Activated T-cell treated with anti-CD3 and anti-CD28 coated beads, Interleukin-2, amount 50 U/mL, for 24 hours (primary cell): ENCODE results near the gene BCKDHB.
"Not testable (repeated sequence)": the region's sequence is repeated elsewhere in the genome, so short reads cannot be mapped to it uniquely, and the experiment has no call there.

Experiments used
- DNase-seq: peaks from one replicate; pipeline ENCODE4 v3.0.0-alpha.2; 2020
- H3K27ac Mint-ChIP-seq: 2 replicates; pipeline ENCODE4 v1.8.0; 2020; ENCODE audit warnings: mild to moderate bottlenecking, mixed read lengths
- H3K27me3 Mint-ChIP-seq: 2 replicates; pipeline ENCODE4 v1.8.0; 2020; ENCODE audit warnings: mixed read lengths
- H3K36me3 Mint-ChIP-seq: 2 replicates; pipeline ENCODE4 v1.8.0; 2020; ENCODE audit warnings: low read depth, mixed read lengths
- H3K4me1 Mint-ChIP-seq: 2 replicates; pipeline ENCODE4 v1.8.0; 2020; ENCODE audit warnings: low read depth, mixed read lengths
- H3K4me3 Mint-ChIP-seq: 2 replicates; pipeline ENCODE4 v1.8.0; 2020; ENCODE audit warnings: mild to moderate bottlenecking, moderate library complexity, mixed read lengths
- H3K9me3 Mint-ChIP-seq: 2 replicates; pipeline ENCODE4 v1.8.0; 2020; ENCODE audit warnings: mixed read lengths

BCKDHB gene

DNA sequence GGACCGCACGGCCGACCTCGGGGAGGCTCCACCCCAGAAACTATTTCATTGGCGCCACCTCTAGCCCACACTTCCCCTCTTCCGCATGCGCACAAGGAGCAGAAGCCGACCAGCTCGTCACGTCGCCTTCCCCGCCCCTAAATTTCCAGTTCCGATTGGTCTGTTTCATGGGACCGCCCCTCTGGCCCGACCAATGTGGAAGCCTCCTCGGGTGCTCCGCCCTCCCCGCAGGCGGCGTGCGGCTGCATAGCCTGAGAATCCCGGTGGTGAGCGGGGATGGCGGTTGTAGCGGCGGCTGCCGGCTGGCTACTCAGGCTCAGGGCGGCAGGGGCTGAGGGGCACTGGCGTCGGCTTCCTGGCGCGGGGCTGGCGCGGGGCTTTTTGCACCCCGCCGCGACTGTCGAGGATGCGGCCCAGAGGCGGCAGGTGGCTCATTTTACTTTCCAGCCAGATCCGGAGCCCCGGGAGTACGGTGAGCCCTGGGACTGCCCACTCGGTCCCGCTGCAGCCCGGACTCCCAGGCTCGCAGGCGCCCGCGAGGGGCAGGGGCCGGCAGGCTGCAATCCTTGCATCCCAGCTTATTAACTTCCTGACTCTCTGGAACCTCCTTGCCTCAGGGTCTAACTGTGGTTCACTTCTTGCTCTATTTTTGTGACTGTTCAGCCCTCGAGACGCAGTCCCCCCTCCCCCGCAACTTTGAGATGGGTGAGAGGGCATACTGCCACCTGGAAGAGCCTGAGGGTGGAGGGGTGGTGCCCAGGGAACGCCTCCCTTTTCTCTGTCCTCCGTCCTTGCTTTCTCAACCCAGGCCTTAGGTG is at the start of gene BCKDHB:
TSS of gene BCKDHB (plus strand) at position 254 of the 818 bp plus-strand sequence. CDS start at position 277, 23 bp downstream.
- Mint-ChIP-seq H3K27me3 (peaks cover 7% of the 10 kb centered on the region), H3K9me3 (no peaks in the 10 kb centered on the region), H3K36me3 (peaks cover 4% of the 10 kb centered on the region), H3K4me3 (peak within 1 kb of the TSS; percentile 90), H3K4me1 (peaks cover 27% of the 10 kb centered on the region), H3K27ac (peak within 1 kb of the TSS; percentile 91)
- DNase-seq: peak; percentile 96

- H3K36me3 Mint-ChIP-seq: no peaks in the 10 kb centered on the region
- no peaks in the 10 kb centered on the region for H3K9me3 Mint-ChIP-seq
These were observed 45.7 kb upstream of the BCKDHB start for GRCh38 chr6:80060774-80061173.

GRCh38 chr6:80068146-80068545 is 38.3 kb upstream of the BCKDHB start:
- H3K27me3 Mint-ChIP-seq, H3K36me3 Mint-ChIP-seq, H3K27ac Mint-ChIP-seq, H3K4me1 Mint-ChIP-seq, DNase-seq, H3K4me3 Mint-ChIP-seq, H3K9me3 Mint-ChIP-seq: not testable (repeated sequence)

More at GRCh38 chr6:80060774-80061173, 45.7 kb upstream of the BCKDHB start:
- no peaks in the 10 kb centered on the region for H3K27me3 Mint-ChIP-seq
- H3K4me3 Mint-ChIP-seq: no peak overlapping the region
- no peak overlapping the region for H3K27ac Mint-ChIP-seq
- DNase-seq: no peak
- no peaks in the 10 kb centered on the region for H3K4me1 Mint-ChIP-seq

GRCh38 chr6:80070431-80070830 is 36.0 kb upstream of the BCKDHB start:
- not testable (repeated sequence) for H3K27me3 Mint-ChIP-seq, H3K4me3 Mint-ChIP-seq, H3K36me3 Mint-ChIP-seq, H3K27ac Mint-ChIP-seq, H3K4me1 Mint-ChIP-seq, H3K9me3 Mint-ChIP-seq, DNase-seq

DNA sequence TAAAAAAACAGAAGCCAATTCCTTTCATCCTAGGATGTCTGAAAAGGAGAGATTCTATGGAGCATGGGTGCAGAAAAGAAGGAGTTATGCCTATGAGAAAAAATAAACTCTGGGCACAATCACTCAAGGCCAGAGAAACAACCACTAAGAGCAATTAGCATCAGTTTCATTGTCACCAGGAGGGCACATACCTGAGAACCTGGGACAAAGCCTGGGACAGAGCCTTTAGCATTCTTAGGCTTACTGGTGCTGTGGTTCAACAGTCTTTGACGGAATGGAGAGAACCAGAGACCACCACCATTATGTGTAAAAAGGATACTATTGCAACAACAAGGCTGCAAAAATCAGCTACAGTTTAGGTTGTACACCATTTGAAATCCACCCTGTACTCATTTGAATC is 29.4 kb upstream of the BCKDHB start:
- Mint-ChIP-seq H3K9me3 (no peaks in the 10 kb centered on the region), H3K4me3 (no peak overlapping the region), H3K27me3 (no peaks in the 10 kb centered on the region), H3K27ac (no peak overlapping the region), H3K4me1 (no peaks in the 10 kb centered on the region), H3K36me3 (no peaks in the 10 kb centered on the region)
- no peak for DNase-seq

DNA sequence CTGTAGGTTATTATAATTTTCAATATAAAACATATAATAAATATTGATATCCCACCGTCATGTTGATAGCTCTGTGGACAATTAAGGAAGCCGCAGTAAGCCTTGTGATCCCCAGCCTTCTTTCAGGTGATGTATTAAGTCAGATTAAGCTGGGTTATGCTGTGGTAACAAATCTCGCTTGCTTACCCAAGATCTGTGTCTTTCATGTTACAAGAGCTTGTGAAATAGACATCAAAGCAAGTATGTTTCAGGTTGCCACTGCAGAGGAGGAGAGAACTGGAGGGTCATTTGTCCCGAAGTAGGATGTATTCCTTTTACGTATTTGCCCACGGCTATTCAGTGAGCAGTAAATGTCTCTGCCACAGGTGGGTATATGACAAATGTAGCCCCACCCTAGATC is 17.8 kb upstream of the BCKDHB start:
- H3K27me3 Mint-ChIP-seq: peaks cover 8% of the 10 kb centered on the region
- DNase-seq: no peak
- no peaks in the 10 kb centered on the region for H3K36me3 Mint-ChIP-seq
- H3K27ac Mint-ChIP-seq: no peak overlapping the region
- H3K9me3 Mint-ChIP-seq: no peaks in the 10 kb centered on the region
- H3K4me1 Mint-ChIP-seq: no peaks in the 10 kb centered on the region
- no peak overlapping the region for H3K4me3 Mint-ChIP-seq

GRCh38 chr6:80091506-80091905 is 15.0 kb upstream of the BCKDHB start:
- Mint-ChIP-seq H3K27ac (no peak overlapping the region), H3K9me3 (no peaks in the 10 kb centered on the region), H3K36me3 (no peaks in the 10 kb centered on the region), H3K4me1 (peaks cover 5% of the 10 kb centered on the region), H3K27me3 (peaks cover 6% of the 10 kb centered on the region), H3K4me3 (no peak overlapping the region)
- DNase-seq: no peak

GRCh38 chr6:80094017-80094416 is 12.5 kb upstream of the BCKDHB start:
- H3K4me3 Mint-ChIP-seq: no peak overlapping the region
- H3K36me3 Mint-ChIP-seq: no peaks in the 10 kb centered on the region
- H3K27me3 Mint-ChIP-seq: peaks cover 2% of the 10 kb centered on the region
- no peaks in the 10 kb centered on the region for H3K9me3 Mint-ChIP-seq
- H3K27ac Mint-ChIP-seq: no peak overlapping the region
- peaks cover 5% of the 10 kb centered on the region for H3K4me1 Mint-ChIP-seq
- DNase-seq: no peak

DNA sequence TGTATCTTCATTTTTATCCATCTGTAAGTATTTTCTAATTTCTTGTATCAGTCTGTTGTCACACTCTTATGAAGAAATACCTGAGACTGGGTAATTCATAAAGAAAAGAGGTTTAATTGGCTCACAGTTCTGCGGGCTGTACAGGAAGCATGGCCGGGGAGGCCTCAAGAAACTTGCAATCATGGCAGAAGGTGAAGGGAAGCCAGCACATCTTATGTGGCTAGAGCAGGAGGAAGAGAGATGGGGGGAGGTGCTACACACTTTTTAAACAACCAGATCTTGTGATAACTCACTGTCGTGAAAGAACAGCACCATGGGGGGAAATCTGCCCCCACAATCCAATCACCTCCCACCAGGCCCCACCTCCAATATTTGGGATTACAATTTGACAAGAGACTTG is 10.9 kb upstream of the BCKDHB start:
- no peak for DNase-seq
- no peaks in the 10 kb centered on the region for H3K9me3 Mint-ChIP-seq
- no peak overlapping the region for H3K27ac Mint-ChIP-seq
- H3K4me1 Mint-ChIP-seq: peaks cover 5% of the 10 kb centered on the region
- no peaks in the 10 kb centered on the region for H3K36me3 Mint-ChIP-seq
- peaks cover 3% of the 10 kb centered on the region for H3K27me3 Mint-ChIP-seq
- no peak overlapping the region for H3K4me3 Mint-ChIP-seq

DNA sequence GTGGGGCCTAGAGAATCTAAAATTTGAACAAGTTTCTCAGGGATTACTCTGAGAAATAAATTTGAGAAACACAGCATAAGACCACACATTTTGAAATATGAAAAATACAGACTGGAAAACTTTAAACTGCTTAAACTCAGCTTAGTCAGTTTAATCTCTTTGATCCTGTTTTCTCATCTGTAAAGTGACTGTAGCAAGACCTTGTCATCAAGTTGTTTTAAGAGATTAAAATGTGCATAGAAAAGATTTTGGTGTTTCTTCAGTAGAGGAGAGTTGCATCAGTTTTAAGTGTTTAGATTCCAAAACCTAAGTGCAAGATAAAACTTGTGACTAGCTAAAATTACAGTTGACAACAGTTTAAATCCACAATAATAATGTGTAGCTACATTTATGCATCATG is 8.1 kb upstream of the BCKDHB start:
- Mint-ChIP-seq H3K36me3 (no peaks in the 10 kb centered on the region), H3K9me3 (no peaks in the 10 kb centered on the region), H3K27ac (no peak overlapping the region), H3K27me3 (peaks cover 7% of the 10 kb centered on the region), H3K4me3 (no peak overlapping the region), H3K4me1 (peaks cover 5% of the 10 kb centered on the region)
- DNase-seq: no peak

GRCh38 chr6:80104520-80104919 is 2.0 kb upstream of the BCKDHB start:
- no peak overlapping the region for H3K27ac Mint-ChIP-seq

GRCh38 chr6:80105972-80106417 is 476 bp upstream of the BCKDHB start:
- Mint-ChIP-seq H3K36me3 (peaks cover 4% of the 10 kb centered on the region), H3K27ac (peak overlapping the region; percentile 91), H3K9me3 (no peaks in the 10 kb centered on the region), H3K4me1 (peaks cover 27% of the 10 kb centered on the region), H3K4me3 (peak overlapping the region; percentile 90), H3K27me3 (peaks cover 8% of the 10 kb centered on the region)
- DNase-seq: no peak

More at GRCh38 chr6:80104520-80104919, 2.0 kb upstream of the BCKDHB start:
- H3K4me1 Mint-ChIP-seq: peaks cover 22% of the 10 kb centered on the region
- no peaks in the 10 kb centered on the region for H3K9me3 Mint-ChIP-seq
- no peak overlapping the region for H3K4me3 Mint-ChIP-seq
- peaks cover 14% of the 10 kb centered on the region for H3K27me3 Mint-ChIP-seq
- peaks cover 2% of the 10 kb centered on the region for H3K36me3 Mint-ChIP-seq
- no peak for DNase-seq

GRCh38 chr6:80122576-80122975 is 16.1 kb downstream of the BCKDHB start:
- H3K4me3 Mint-ChIP-seq, H3K27ac Mint-ChIP-seq, H3K4me1 Mint-ChIP-seq, DNase-seq, H3K27me3 Mint-ChIP-seq: not testable (repeated sequence)
- peaks cover 17% of the 10 kb centered on the region for H3K9me3 Mint-ChIP-seq
- H3K36me3 Mint-ChIP-seq: peaks cover 42% of the 10 kb centered on the region

DNA sequence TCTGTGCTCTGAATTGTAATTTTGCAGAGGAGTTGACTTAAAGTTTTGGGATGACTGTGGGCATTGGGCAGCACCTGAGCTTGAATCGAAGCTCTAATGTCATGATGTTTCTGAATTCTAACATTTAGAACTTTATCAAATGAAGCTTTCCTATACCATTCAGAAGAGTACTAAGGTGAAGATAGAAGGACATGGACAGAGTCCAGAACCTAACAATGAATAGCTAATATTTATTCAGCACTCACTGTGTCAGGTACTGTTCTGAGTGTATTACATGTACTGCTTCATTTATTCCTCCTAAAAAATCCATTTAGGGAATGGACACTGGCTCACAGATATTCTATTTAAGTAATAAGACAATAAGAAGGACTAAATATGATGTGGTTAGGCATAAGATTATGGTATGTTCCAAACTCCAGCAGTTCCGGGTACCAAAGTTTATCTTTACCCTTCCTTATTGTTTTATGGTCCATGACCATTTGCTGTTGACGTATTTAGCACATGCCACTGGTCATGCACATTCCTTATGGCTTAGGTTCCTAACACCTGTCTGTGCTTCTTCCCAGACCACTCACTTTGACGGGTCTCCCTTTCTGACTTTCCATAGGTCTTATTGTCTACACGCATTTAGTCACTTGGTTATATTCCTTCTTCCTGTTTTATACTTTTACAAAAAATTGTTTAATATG is 20.3 kb downstream of the BCKDHB start:
- DNase-seq: no peak
- peaks cover 40% of the 10 kb centered on the region for H3K36me3 Mint-ChIP-seq
- no peaks in the 10 kb centered on the region for H3K9me3 Mint-ChIP-seq
- H3K4me3 Mint-ChIP-seq: no peak overlapping the region
- H3K4me1 Mint-ChIP-seq: peaks cover 5% of the 10 kb centered on the region
- no peaks in the 10 kb centered on the region for H3K27me3 Mint-ChIP-seq
- H3K27ac Mint-ChIP-seq: no peak overlapping the region

- H3K4me1 Mint-ChIP-seq: peaks cover 2% of the 10 kb centered on the region
- H3K27me3 Mint-ChIP-seq: no peaks in the 10 kb centered on the region
- no peaks in the 10 kb centered on the region for H3K9me3 Mint-ChIP-seq
- DNase-seq: no peak
- H3K27ac Mint-ChIP-seq: no peak overlapping the region
- H3K4me3 Mint-ChIP-seq: no peak overlapping the region
- peaks cover 39% of the 10 kb centered on the region for H3K36me3 Mint-ChIP-seq
These were observed 23.0 kb downstream of the BCKDHB start for GRCh38 chr6:80129485-80129884.
